Upper lobe of right lung (tissue), 1 donor: ENCODE results near the gene PLXNB2. TPM values are rescaled to one million over a fixed set of nuclear protein-coding genes. Genes with fewer than 3 reads are reported as not detected.
"Not testable (repeated sequence)": the region's sequence is repeated elsewhere in the genome, so short reads cannot be mapped to it uniquely, and the experiment has no call there.

Experiments used
- ATAC-seq: fragments of 200-7000 bp; cut with Tn5 transposase; one replicate; pipeline ENCODE4 v1.9.1; 2020; ENCODE audit warnings: mild to moderate bottlenecking, moderate library complexity
- DNase-seq: peaks from one replicate; pipeline ENCODE4 v3.0.0-alpha.2; 2020
- H3K27ac ChIP-seq: fragments of 200-600 bp; one replicate; pipeline ENCODE4 v1.8.0; 2022
- H3K27me3 ChIP-seq: fragments of 200-600 bp; one replicate; pipeline ENCODE4 v1.8.0; 2022; ENCODE audit warnings: mild to moderate bottlenecking
- H3K36me3 ChIP-seq: fragments of 200-600 bp; one replicate; pipeline ENCODE4 v1.8.0; 2022
- H3K4me1 ChIP-seq: fragments of 200-600 bp; one replicate; pipeline ENCODE4 v1.8.0; 2022
- H3K4me3 ChIP-seq: fragments of 200-600 bp; one replicate; pipeline ENCODE4 v1.8.0; 2022; ENCODE audit warnings: mild to moderate bottlenecking
- H3K9me3 ChIP-seq: fragments of 200-600 bp; one replicate; pipeline ENCODE4 v1.8.0; 2022
- intact Hi-C: fragments of 100-400 bp; cut with DNase I; formaldehyde crosslinking; loops from one replicate; pipeline ENCODE4 v1.11.0; 2022
- total RNA-seq: library from RNA; stranded (reverse); fragmentation: NEBNext Ultra II Directional; extraction: Animal tissue kit (Norgen Biotek cat#: 25700); gene quantifications from one replicate; pipeline ENCODE4 v1.2.1, GENCODE V29; 2021
- TF ChIP-seq, protein P1 (sequence below): fragments of 200-600 bp; IDR thresholded peaks from one replicate; pipeline ENCODE4 v1.8.0; 2022; ENCODE audit warnings: antibody characterized with exemption
- donor health status: DM: no; HTN: yes; CAD: no; lungs with severe emphysema.

Gene PLXNB2
- total RNA-seq, 1 donor from 2014 or later: 308 TPM

DNA sequence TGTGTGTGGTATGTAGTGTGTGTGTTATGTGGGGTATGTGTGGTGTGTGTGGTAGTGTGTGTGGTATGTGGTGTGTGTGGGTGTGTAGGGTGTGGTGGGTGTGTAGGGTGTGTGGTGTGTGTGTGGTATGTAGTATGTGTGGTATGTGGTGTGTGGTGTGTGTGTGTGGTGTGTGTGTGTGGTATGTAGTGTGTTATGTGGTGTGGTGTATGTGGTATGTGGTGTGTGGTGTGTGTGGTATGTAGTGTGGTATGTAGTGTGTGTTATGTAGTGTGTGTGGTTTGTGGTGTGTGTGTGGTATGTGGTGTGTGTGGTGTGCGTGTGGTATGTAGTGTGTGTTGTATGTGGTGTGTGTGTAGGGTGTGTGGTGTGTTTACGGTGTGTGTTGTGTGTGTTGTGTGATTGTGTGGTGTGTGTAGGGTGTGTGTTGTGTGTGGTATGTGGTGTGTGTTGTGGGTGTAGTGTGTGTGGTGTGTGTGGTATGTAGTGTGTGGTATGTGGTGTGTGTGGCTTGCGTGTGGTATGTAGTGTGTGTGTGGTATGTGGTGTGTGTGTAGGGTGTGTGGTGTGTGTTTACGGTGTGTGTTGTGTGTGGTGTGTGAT, 31.5 kb upstream of the PLXNB2 start:
- Histone ChIP-seq H3K27ac (no peak overlapping the region), H3K4me1 (peaks cover 7% of the 10 kb centered on the region), H3K4me3 (no peak overlapping the region), H3K27me3 (no peaks in the 10 kb centered on the region), H3K36me3 (no peaks in the 10 kb centered on the region), H3K9me3 (no peaks in the 10 kb centered on the region)
- no peak for ATAC-seq
- intact Hi-C loops: no loop called here
- TF ChIP-seq, protein P1, sequence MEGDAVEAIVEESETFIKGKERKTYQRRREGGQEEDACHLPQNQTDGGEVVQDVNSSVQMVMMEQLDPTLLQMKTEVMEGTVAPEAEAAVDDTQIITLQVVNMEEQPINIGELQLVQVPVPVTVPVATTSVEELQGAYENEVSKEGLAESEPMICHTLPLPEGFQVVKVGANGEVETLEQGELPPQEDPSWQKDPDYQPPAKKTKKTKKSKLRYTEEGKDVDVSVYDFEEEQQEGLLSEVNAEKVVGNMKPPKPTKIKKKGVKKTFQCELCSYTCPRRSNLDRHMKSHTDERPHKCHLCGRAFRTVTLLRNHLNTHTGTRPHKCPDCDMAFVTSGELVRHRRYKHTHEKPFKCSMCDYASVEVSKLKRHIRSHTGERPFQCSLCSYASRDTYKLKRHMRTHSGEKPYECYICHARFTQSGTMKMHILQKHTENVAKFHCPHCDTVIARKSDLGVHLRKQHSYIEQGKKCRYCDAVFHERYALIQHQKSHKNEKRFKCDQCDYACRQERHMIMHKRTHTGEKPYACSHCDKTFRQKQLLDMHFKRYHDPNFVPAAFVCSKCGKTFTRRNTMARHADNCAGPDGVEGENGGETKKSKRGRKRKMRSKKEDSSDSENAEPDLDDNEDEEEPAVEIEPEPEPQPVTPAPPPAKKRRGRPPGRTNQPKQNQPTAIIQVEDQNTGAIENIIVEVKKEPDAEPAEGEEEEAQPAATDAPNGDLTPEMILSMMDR: no peak
- no peak for DNase-seq

DNA sequence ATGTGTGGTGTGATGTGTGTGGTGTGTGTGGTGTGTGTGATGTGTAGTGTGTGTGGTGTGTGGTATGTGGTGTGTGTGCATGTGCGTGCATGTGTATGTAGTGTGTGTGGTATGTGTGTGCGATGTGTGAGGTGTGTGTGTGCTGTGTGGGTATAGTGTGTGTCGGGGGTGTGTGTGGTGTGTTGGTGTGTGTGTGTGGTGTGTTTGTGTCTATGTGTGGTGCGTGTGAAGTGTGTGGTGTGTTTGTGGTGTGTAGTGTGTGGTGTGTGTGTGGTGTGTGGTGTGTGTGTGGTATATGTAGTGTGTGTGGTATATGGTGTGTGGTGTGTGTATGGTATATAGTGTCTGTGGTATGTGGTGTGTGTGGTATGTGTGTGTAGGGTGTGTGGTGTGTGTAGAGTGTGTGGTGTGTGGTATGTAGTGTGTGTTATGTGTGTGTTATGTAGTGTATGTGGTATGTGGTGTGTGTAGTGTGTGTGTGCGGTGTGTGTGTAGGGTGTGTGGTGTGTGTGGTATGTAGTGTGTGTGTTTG, 30.7 kb upstream of the PLXNB2 start:
- no peak for ATAC-seq
- no peaks in the 10 kb centered on the region for H3K36me3 ChIP-seq
- peaks cover 7% of the 10 kb centered on the region for H3K4me1 ChIP-seq
- intact Hi-C loops: no loop called here
- no peaks in the 10 kb centered on the region for H3K27me3 ChIP-seq
- H3K9me3 ChIP-seq: no peaks in the 10 kb centered on the region
- no peak for DNase-seq
- no peak overlapping the region for H3K27ac ChIP-seq
- TF ChIP-seq, protein P1: no peak
- H3K4me3 ChIP-seq: no peak overlapping the region

DNA sequence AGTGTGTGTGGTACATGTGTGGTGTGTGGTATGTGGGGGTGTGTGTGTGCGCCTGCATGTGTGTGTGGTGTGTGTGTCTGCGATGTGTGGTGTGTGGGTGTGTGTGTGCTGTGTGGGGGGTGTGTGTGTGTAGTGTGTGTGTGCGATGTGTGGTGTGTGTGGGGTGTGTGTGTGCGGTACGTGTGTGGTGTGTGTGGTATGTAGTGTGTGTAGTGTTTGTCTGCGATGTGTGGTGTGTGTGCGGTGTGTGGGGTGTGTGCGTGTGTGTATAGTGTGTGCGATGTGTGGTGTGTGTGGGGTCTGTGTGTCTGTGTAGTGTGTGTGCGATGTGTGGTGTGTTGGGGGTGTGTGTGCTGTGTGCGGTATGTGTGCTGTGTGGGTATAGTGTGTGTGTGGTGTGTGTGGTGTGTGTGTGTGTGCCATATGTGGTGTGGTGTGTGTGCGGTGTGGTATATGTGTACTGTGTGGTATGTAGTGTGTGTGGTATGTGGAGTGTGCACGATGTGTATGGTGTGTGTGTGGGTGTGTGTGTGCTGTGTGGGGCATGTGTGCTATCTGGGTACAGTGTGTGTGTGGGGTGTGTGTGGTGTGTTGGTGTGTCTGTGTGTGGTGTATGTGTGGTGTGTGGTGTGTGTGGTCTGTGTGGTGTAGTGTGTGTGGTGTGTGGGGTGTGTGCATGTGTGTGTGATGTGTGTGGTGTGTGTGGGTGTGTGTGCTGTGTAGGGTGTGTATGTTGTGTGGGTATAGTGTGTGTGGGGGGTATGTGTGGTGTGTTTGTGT, 30.0 kb upstream of the PLXNB2 start:
- no peaks in the 10 kb centered on the region for H3K27me3 ChIP-seq
- ATAC-seq: no peak
- no peaks in the 10 kb centered on the region for H3K9me3 ChIP-seq
- no peak overlapping the region for H3K4me3 ChIP-seq
- TF ChIP-seq, protein P1: no peak
- H3K36me3 ChIP-seq: no peaks in the 10 kb centered on the region
- no peak overlapping the region for H3K27ac ChIP-seq
- intact Hi-C loops: no loop called here
- H3K4me1 ChIP-seq: peaks cover 5% of the 10 kb centered on the region
- DNase-seq: no peak

DNA sequence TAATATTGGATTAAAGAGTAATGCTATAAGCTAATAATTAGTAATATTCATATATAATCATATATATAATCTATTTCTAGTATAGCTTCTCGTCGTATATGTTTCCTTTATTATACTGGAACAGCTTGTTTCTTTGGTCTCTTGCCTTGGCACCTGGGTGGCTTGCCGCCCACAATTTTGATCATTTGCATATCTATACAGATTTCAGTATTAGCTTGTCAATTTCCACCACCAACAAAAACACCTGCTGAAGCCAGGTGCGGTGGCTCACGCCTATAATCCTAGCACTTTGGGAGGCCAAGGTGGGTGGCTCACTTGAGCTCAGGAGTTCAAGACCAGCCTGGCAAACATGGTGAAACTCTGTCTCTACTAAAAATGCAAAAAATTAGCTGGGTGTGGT, 27.0 kb upstream of the PLXNB2 start:
- H3K4me1 ChIP-seq, H3K36me3 ChIP-seq, intact Hi-C loops, H3K27me3 ChIP-seq, DNase-seq, H3K4me3 ChIP-seq, H3K27ac ChIP-seq, H3K9me3 ChIP-seq, ATAC-seq: not testable (repeated sequence)

DNA sequence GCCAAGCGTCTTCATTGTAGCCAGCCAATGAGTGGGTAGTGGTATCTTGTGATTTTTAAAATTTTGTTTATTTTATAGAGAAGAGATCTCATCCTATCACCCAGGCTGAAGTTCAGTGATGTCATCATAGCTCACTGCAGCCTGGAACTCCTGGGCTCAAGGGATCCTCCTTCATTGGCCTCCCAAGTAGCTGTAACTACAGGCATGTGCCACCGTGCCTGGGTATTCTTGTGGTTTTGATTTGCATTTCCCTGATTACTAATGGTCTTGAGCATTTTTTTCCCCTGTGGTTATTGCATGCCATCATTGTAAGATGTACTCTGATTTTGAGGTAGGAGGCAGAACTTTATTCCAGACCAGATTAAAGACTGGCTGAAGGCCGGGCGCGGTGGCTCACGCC, 21.8 kb upstream of the PLXNB2 start:
- DNase-seq (no peak), ATAC-seq (no peak)
- peaks cover 10% of the 10 kb centered on the region for H3K4me1 ChIP-seq
- H3K9me3 ChIP-seq: no peaks in the 10 kb centered on the region
- H3K27ac ChIP-seq: no peak overlapping the region
- TF ChIP-seq, protein P1: no peak
- H3K27me3 ChIP-seq: no peaks in the 10 kb centered on the region
- no peak overlapping the region for H3K4me3 ChIP-seq
- intact Hi-C loops: loop anchor here (10.0 kb wide), 1 partner anchor 54 kb away; the partner anchor contains the start of gene MAPK11
- H3K36me3 ChIP-seq: no peaks in the 10 kb centered on the region

DNA sequence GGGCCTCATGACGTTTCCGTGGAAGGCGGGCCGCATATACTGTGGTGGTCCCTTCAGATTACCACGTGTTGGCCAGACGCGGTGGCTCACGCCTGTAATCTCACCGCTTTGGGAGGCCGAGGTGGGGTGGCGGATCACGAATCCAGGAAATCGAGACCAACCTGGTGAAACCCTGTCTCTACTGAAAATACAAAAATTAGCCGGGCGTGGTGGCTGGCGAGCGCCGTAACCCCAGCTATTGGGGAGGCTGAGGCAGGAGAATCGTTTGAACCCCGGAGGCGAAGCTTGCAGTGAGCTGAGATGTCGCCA, 20.2 kb upstream of the PLXNB2 start:
- Histone ChIP-seq H3K27me3 (no peaks in the 10 kb centered on the region), H3K9me3 (no peaks in the 10 kb centered on the region), H3K4me3 (peak overlapping the region; percentile 78), H3K36me3 (no peaks in the 10 kb centered on the region), H3K27ac (peak overlapping the region; percentile 98), H3K4me1 (peaks cover 10% of the 10 kb centered on the region)
- DNase-seq (no peak), ATAC-seq (no peak)
- TF ChIP-seq, protein P1: no peak
- intact Hi-C loops: loop anchor here (10.0 kb wide), 1 partner anchor 53 kb away; the partner anchor contains the start of gene MAPK11
